GM23338 (cell line): ENCODE data around the gene COPZ2. TPM values are rescaled to one million over a fixed set of nuclear protein-coding genes. Genes with fewer than 3 reads are reported as not detected.

Experiments used
- ATAC-seq: fragments of 200-7000 bp; cut with Tn5 transposase; 3 replicates; pipeline ENCODE4 v1.9.1; 2020
- DNase-seq: peaks from one replicate; pipeline ENCODE4 v3.0.0-alpha.2; 2015; ENCODE audit warnings: low spot score
- H2AFZ ChIP-seq: fragments of 200-600 bp; sonication (generic); 2 replicates; pipeline ENCODE4 v1.8.0; 2016; ENCODE audit warnings: antibody characterized with exemption, mild to moderate bottlenecking, moderate library complexity
- H3F3A ChIP-seq: fragments of 200-600 bp; sonication (generic); replicated peaks from 2 replicates; pipeline ENCODE4 v1.8.0; 2017; ENCODE audit warnings: antibody characterized with exemption, mixed run types, low read depth
- H3K27ac ChIP-seq: fragments of 200-600 bp; sonication (generic); 2 replicates; pipeline ENCODE4 v1.6.1; 2016; ENCODE audit warnings: low read depth
- H3K27me3 ChIP-seq: fragments of 200-600 bp; sonication (generic); 2 replicates; pipeline ENCODE4 v1.8.0; 2016; ENCODE audit warnings: mild to moderate bottlenecking, mixed run types, moderate library complexity; ENCODE audit not compliant: insufficient read depth
- H3K36me3 ChIP-seq: fragments of 200-600 bp; sonication (generic); 2 replicates; pipeline ENCODE4 v1.8.0; 2016; ENCODE audit warnings: mild to moderate bottlenecking; ENCODE audit not compliant: insufficient read depth
- H3K4me1 ChIP-seq: fragments of 200-600 bp; sonication (generic); 2 replicates; pipeline ENCODE4 v1.8.0; 2016; ENCODE audit warnings: mild to moderate bottlenecking, moderate library complexity; ENCODE audit not compliant: insufficient read depth
- H3K4me2 ChIP-seq: fragments of 200-600 bp; sonication (generic); 2 replicates; pipeline ENCODE4 v1.7.1; 2017; ENCODE audit warnings: mixed run types
- H3K4me3 ChIP-seq: fragments of 200-600 bp; sonication (generic); 2 replicates; pipeline ENCODE4 v1.6.1; 2016; ENCODE audit warnings: mixed run types
- H3K79me2 ChIP-seq: fragments of 200-600 bp; sonication (generic); replicated peaks from 2 replicates; pipeline ENCODE4 v1.8.0; 2017; ENCODE audit warnings: mild to moderate bottlenecking; ENCODE audit not compliant: insufficient read depth
- H3K9me2 ChIP-seq: fragments of 200-600 bp; sonication (generic); 2 replicates; pipeline ENCODE4 v1.8.0; 2017; ENCODE audit not compliant: insufficient read depth
- H4K20me1 ChIP-seq: fragments of 200-600 bp; sonication (generic); replicated peaks from 2 replicates; pipeline ENCODE4 v1.8.0; 2017; ENCODE audit warnings: mild to moderate bottlenecking; ENCODE audit not compliant: insufficient read depth
- H3K27ac Mint-ChIP-seq: 2 replicates; pipeline ENCODE4 v1.8.0; 2020; ENCODE audit warnings: inconsistent platforms, mild to moderate bottlenecking, moderate library complexity, mixed read lengths
- H3K27me3 Mint-ChIP-seq: 3 replicates; pipeline ENCODE4 v1.8.0; 2022; ENCODE audit warnings: low read depth, mild to moderate bottlenecking, moderate library complexity, mixed read lengths, inconsistent platforms; ENCODE audit not compliant: insufficient read depth, poor library complexity
- H3K36me3 Mint-ChIP-seq: 3 replicates; pipeline ENCODE4 v1.8.0; 2021; ENCODE audit warnings: low read depth, mild to moderate bottlenecking, inconsistent platforms, moderate library complexity, mixed read lengths
- H3K4me1 Mint-ChIP-seq: 3 replicates; pipeline ENCODE4 v1.8.0; 2020; ENCODE audit warnings: mild to moderate bottlenecking, inconsistent platforms, mixed read lengths
- H3K4me3 Mint-ChIP-seq: 3 replicates; pipeline ENCODE4 v1.8.0; 2021; ENCODE audit warnings: moderate library complexity, mild to moderate bottlenecking, inconsistent platforms, mixed read lengths
- H3K9me3 Mint-ChIP-seq: 3 replicates; pipeline ENCODE4 v1.8.0; 2020; ENCODE audit warnings: moderate library complexity, mild to moderate bottlenecking, inconsistent platforms, mixed read lengths
- CTCF ChIP-seq, 2 experiments: fragments of 200-600 bp in 1 of 2; sonication (generic) in 1 of 2; conservative IDR thresholded peaks; 2 replicates each; pipeline versions ENCODE4 v1.5.1 to v1.6.1; 2016 to 2017; ENCODE audit warnings: antibody characterized with exemption in 2 of 2, low read depth in 2 of 2, mild to moderate bottlenecking in 2 of 2, moderate library complexity in 1 of 2
- EZH2 ChIP-seq: fragments of 200-600 bp; sonication (generic); IDR thresholded peaks from one replicate; pipeline ENCODE4 v1.8.0; 2017; ENCODE audit warnings: antibody characterized with exemption, mild to moderate bottlenecking, low read depth; ENCODE audit not compliant: unreplicated experiment
- EZH2phosphoT487 ChIP-seq: fragments of 200-600 bp; sonication (generic); IDR thresholded peaks from one replicate; pipeline ENCODE4 v1.8.1; 2018; ENCODE audit warnings: antibody characterized with exemption; ENCODE audit not compliant: unreplicated experiment
- JUNB ChIP-seq: IDR thresholded peaks from one replicate; pipeline ENCODE4 v1.6.1; 2016; ENCODE audit warnings: antibody characterized with exemption; ENCODE audit not compliant: unreplicated experiment
- NANOG ChIP-seq: IDR thresholded peaks from 2 replicates; pipeline ENCODE4 v1.6.1; 2016; ENCODE audit warnings: antibody characterized with exemption, borderline replicate concordance
- POLR2AphosphoS5 ChIP-seq: IDR thresholded peaks from 2 replicates; pipeline ENCODE4 v1.6.1; 2016; ENCODE audit warnings: antibody characterized with exemption, low read depth
- STAT1 ChIP-seq: IDR thresholded peaks from one replicate; pipeline ENCODE4 v1.6.1; 2016; ENCODE audit warnings: antibody characterized with exemption; ENCODE audit not compliant: unreplicated experiment
- ZNF331 ChIP-seq: fragments of 250-450 bp; sonication (Bioruptor Pico); IDR thresholded peaks from 2 replicates; pipeline ENCODE4 v1.5.0; 2020; ENCODE audit warnings: low read depth, mild to moderate bottlenecking, moderate library complexity
- polyA plus RNA-seq: library from polyadenylated mRNA; unstranded; fragments of >200 nt; fragmentation: Nextera tagmentation; extraction: Ambion mirVana; gene quantifications from 2 replicates; pipeline ENCODE4 v1.2.1, GENCODE V29; 2016
- total RNA-seq: library from RNA; depleted of rRNA; stranded (reverse); fragments of >200 nt; shearing (Covaris generic); gene quantifications from 2 replicates; pipeline ENCODE4 v1.2.3, GENCODE V29; 2014
- TF ChIP-seq, protein P1 (sequence below): IDR thresholded peaks from one replicate; pipeline ENCODE4 v1.6.1; 2018; ENCODE audit warnings: antibody characterized with exemption; ENCODE audit not compliant: unreplicated experiment
- TF ChIP-seq, protein P2 (sequence below): IDR thresholded peaks from 2 replicates; pipeline ENCODE4 v1.6.1; 2016; ENCODE audit warnings: antibody characterized with exemption

COPZ2 gene
- total and polyA plus RNA-seq, 2 experiments from 2014 or later: not detected

DNA sequence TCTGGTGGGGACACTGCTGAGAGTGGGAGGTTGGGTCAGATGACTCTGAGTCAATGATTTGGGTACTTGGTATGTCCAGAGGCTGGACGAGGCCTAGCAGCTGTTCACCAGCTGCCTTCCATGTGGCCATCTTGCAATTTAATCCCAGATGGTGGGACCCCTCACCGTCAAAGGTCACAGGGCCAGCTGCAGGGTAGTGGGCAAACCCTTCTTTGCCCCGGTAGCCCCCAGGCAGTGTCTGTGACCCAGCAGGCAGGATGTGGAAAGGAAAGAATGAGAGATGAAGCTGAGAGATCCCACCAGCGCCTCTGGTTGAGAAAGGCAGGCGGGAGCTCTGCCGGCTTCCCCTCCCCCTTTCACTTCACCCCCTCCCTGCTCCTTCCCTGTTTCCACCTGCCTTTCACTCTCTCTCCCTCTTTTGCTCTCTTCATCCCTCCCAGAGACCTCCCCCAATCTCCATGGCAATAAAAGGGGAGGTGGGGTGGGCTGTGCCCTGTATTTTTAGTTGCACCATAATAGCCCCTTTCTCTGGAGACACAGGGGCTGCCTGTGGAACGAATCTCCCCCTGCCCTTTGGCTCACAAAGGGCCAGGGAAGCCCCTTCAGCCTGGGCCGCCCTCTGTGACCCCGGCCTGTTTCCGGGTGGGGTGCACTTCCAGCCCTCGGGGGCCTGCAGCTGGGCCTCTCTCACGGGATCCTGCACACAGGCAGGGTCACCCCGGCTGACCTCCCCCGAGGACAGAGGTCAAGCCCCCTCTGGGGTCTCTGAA, 46.5 kb downstream of the COPZ2 start (continued):
- TF ChIP-seq, protein P1, sequence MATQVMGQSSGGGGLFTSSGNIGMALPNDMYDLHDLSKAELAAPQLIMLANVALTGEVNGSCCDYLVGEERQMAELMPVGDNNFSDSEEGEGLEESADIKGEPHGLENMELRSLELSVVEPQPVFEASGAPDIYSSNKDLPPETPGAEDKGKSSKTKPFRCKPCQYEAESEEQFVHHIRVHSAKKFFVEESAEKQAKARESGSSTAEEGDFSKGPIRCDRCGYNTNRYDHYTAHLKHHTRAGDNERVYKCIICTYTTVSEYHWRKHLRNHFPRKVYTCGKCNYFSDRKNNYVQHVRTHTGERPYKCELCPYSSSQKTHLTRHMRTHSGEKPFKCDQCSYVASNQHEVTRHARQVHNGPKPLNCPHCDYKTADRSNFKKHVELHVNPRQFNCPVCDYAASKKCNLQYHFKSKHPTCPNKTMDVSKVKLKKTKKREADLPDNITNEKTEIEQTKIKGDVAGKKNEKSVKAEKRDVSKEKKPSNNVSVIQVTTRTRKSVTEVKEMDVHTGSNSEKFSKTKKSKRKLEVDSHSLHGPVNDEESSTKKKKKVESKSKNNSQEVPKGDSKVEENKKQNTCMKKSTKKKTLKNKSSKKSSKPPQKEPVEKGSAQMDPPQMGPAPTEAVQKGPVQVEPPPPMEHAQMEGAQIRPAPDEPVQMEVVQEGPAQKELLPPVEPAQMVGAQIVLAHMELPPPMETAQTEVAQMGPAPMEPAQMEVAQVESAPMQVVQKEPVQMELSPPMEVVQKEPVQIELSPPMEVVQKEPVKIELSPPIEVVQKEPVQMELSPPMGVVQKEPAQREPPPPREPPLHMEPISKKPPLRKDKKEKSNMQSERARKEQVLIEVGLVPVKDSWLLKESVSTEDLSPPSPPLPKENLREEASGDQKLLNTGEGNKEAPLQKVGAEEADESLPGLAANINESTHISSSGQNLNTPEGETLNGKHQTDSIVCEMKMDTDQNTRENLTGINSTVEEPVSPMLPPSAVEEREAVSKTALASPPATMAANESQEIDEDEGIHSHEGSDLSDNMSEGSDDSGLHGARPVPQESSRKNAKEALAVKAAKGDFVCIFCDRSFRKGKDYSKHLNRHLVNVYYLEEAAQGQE: no peak

DNA sequence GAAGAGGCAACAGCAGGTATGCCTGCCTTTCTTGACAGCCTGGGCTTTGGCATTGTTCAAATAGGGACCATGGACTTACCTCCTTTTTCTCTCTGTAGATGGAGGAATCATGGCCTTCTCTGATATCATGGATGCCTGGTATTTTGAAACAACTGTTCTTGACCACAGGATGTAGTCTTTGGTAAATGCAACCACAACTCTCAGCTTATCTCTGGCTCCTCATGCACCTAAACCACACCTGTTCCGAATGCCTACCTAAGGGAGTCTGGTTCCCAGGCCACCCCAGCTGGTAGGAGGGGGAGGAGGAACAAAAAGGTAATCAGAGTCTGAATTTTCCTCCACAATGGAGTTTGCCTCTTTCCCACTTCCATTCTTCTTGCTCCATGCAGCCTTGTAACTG, 47.9 kb downstream of the COPZ2 start:
- Histone ChIP-seq H4K20me1 (no peaks in the 10 kb centered on the region), H3K4me1 (peaks cover 39% of the 10 kb centered on the region), H3K4me2 (no peak overlapping the region), H2AFZ (no peak overlapping the region), H3K9me2 (no peaks in the 10 kb centered on the region), H3K27me3 (no peaks in the 10 kb centered on the region), H3K79me2 (no peaks in the 10 kb centered on the region), H3K27ac (no peak overlapping the region), H3K36me3 (no peaks in the 10 kb centered on the region), H3F3A (0 out of 2 replicates have a peak, but pooled peaks cover 6% of the 10 kb centered on the region), H3K4me3 (no peak overlapping the region)
- ATAC-seq (no peak), DNase-seq (no peak)
- Mint-ChIP-seq H3K36me3 (peaks cover 4% of the 10 kb centered on the region; the same call in 1 of the 3 replicates), H3K27me3 (peaks cover 23% of the 10 kb centered on the region), H3K4me1 (peaks cover 70% of the 10 kb centered on the region), H3K9me3 (no peaks in the 10 kb centered on the region), H3K27ac (no peak overlapping the region), H3K4me3 (no peak overlapping the region; the same call in 2 of the 3 replicates)
- no peak for TF ChIP-seq POLR2AphosphoS5
- TF ChIP-seq NANOG: no peak
- no peak for TF ChIP-seq EZH2

GRCh38 chr17:47989159-47989558, 48.4 kb downstream of the COPZ2 start:
- Histone ChIP-seq H3F3A (0 out of 2 replicates have a peak, but pooled peaks cover 4% of the 10 kb centered on the region), H3K36me3 (no peaks in the 10 kb centered on the region), H3K9me2 (no peaks in the 10 kb centered on the region), H3K27me3 (no peaks in the 10 kb centered on the region), H3K79me2 (no peaks in the 10 kb centered on the region), H3K4me2 (no peak overlapping the region), H4K20me1 (no peaks in the 10 kb centered on the region), H3K4me1 (peaks cover 36% of the 10 kb centered on the region), H3K27ac (no peak overlapping the region), H3K4me3 (no peak overlapping the region), H2AFZ (no peak overlapping the region)
- Mint-ChIP-seq H3K4me1 (peaks cover 66% of the 10 kb centered on the region), H3K27me3 (peaks cover 23% of the 10 kb centered on the region), H3K27ac (no peak overlapping the region), H3K36me3 (peaks cover 7% of the 10 kb centered on the region; the same call in 2 of the 3 replicates), H3K9me3 (no peaks in the 10 kb centered on the region), H3K4me3 (no peak overlapping the region; the same call in 2 of the 3 replicates)
- ATAC-seq (no peak), DNase-seq (no peak)
- TF ChIP-seq ZNF331 (CRISPR knock-in tag): no peak
- TF ChIP-seq, protein P1: no peak
- no peak for TF ChIP-seq NANOG
- no peak for TF ChIP-seq JUNB
- TF ChIP-seq CTCF (conservative IDR thresholded peaks at IDR 0.05; ENCODE audit: low read depth in 2 of 2): no peak
- TF ChIP-seq POLR2AphosphoS5: no peak
- no peak for TF ChIP-seq EZH2phosphoT487
- no peak for TF ChIP-seq STAT1
- TF ChIP-seq, protein P2, sequence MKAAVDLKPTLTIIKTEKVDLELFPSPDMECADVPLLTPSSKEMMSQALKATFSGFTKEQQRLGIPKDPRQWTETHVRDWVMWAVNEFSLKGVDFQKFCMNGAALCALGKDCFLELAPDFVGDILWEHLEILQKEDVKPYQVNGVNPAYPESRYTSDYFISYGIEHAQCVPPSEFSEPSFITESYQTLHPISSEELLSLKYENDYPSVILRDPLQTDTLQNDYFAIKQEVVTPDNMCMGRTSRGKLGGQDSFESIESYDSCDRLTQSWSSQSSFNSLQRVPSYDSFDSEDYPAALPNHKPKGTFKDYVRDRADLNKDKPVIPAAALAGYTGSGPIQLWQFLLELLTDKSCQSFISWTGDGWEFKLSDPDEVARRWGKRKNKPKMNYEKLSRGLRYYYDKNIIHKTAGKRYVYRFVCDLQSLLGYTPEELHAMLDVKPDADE: no peak
